Stimulated activated naive B cell treated with anti-CD40 and anti-IgM and Interleukin-4, amounts not matched to agents 10 μg/mL and 1 μg/mL and 100 μg/mL, for 72 hours (primary cell): ENCODE measurements around the gene DDC.
"Not testable (repeated sequence)": the region's sequence is repeated elsewhere in the genome, so short reads cannot be mapped to it uniquely, and the experiment has no call there.

Experiments used
- ATAC-seq, 2 donors: fragments of 150-1000 bp; cut with Tn5 transposase; replicated peaks; 2 replicates each; pipeline ENCODE4 v1.10.0; 2021; ENCODE audit warnings: moderate library complexity in 1 of 2
- DNase-seq: peaks from one replicate; pipeline ENCODE4 v3.0.0; 2021
- H3K27ac Mint-ChIP-seq: one replicate; pipeline ENCODE4 v1.8.0; 2022; ENCODE audit warnings: mild to moderate bottlenecking, mixed read lengths
- H3K27me3 Mint-ChIP-seq, 2 donors: one replicate each; pipeline ENCODE4 v1.8.0; 2022; ENCODE audit warnings: mixed read lengths in 2 of 2
- H3K36me3 Mint-ChIP-seq, 2 donors: one replicate each; pipeline ENCODE4 v1.8.0; 2022; ENCODE audit warnings: mixed read lengths in 2 of 2, mild to moderate bottlenecking in 1 of 2
- H3K4me1 Mint-ChIP-seq, 2 donors: one replicate each; pipeline ENCODE4 v1.8.0; 2022; ENCODE audit warnings: mixed read lengths in 2 of 2, mild to moderate bottlenecking in 1 of 2
- H3K4me3 Mint-ChIP-seq, 2 donors: one replicate each; pipeline ENCODE4 v1.8.0; 2022; ENCODE audit warnings: mild to moderate bottlenecking in 2 of 2, mixed read lengths in 2 of 2, moderate library complexity in 1 of 2
- H3K9me3 Mint-ChIP-seq, 2 donors: one replicate each; pipeline ENCODE4 v1.8.0; 2022; ENCODE audit warnings: mixed read lengths in 2 of 2, mild to moderate bottlenecking in 1 of 2

The DDC gene

DNA sequence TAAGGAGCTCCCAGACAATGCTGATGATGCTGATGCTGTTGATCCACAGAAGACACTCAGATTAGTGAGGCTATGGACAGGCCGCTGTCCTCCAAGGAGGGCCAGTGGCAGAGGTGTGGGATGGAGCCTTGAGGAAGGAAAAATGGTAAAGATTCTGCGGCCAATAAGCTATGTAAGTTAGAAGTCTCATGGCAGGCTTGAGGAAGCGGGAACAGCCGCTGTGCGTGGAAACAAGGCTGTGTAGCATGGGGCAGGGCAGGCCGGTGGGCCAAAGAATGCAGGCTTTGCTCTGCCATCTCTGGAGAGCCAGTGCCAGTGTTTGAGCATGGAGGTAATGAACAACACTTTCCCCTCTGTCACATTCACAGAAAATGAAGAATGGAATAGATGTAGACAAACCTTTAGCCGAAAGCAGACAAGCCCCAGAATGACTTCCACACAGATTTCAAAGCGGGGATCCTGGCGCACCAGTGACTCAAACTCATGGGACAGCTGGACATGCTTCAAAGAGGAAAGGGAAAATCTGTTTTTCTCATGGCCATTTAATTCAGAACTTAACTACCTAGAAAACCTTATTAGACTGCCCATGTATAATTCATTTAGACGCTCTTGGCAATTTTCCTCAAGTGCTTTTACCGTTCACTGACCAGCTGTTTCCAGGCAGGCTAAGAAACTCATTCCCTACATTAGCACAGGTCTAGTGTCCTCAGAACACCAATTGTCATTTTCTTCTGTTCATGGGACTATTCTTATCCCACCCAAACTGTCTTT, 98.2 kb downstream of the DDC start:
- Mint-ChIP-seq H3K27ac (no peak overlapping the region), H3K27me3 (peaks cover 0 to 14% of the 10 kb centered on the region in 2 donors), H3K4me1 (peaks cover 6 to 14% of the 10 kb centered on the region in 2 donors), H3K4me3 (no peak overlapping the region), H3K9me3 (no peaks in the 10 kb centered on the region), H3K36me3 (no peaks in the 10 kb centered on the region)
- no peak for DNase-seq
- ATAC-seq, result no peak

DNA sequence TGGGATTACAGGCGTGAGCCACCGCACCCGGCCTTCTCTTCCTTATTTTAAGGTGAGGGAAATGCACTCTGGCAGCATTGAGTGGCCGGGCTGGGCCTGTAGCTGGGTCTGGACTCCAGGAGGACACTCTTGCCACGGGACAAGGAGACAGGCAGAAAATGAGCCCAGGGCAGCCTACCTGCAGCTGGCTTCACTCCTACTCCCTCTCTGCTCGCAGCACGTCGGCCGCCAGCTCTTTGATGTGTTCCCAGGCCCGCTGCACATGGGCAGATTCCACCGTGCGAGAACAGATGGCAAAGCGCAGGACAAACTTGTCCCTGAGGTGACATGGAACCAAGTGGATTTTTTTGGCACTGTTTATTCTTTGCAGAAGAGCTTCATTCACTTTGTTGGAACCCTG, 102.2 kb downstream of the DDC start:
- H3K4me3 Mint-ChIP-seq, result no peak overlapping the region
- peaks cover 0 to 5% of the 10 kb centered on the region in 2 donors for H3K27me3 Mint-ChIP-seq
- ATAC-seq, result no peak
- no peaks in the 10 kb centered on the region for H3K9me3 Mint-ChIP-seq
- DNase-seq, result no peak
- peaks cover 5 to 13% of the 10 kb centered on the region in 2 donors for H3K4me1 Mint-ChIP-seq
- peak overlapping the region; percentile 20 for H3K27ac Mint-ChIP-seq
- H3K36me3 Mint-ChIP-seq, result no peaks in the 10 kb centered on the region

DNA sequence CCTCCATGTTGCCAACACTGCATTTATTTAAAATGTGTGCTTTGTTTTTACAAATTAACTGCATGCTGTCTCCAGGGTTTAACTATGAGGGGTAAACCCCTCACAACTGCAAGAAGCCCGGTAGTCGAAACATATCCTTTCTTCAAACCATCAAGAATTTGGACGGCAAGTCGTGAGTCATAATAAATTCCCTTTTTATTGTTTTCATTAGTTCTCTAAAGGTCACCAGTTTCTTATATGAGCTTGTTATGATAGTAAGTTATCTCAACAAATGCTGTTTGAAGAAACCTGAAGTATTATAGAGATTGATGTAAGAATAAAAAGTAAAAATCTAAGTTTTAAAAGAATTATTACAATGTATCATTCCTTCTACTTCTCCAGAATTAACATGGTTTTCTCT, 102.8 kb downstream of the DDC start:
- H3K36me3 Mint-ChIP-seq, result no peaks in the 10 kb centered on the region
- no peak for DNase-seq
- peaks cover 0 to 6% of the 10 kb centered on the region in 2 donors for H3K4me1 Mint-ChIP-seq
- peaks cover 0 to 3% of the 10 kb centered on the region in 2 donors for H3K27me3 Mint-ChIP-seq
- H3K9me3 Mint-ChIP-seq, result no peaks in the 10 kb centered on the region
- ATAC-seq, result peak in 1 of 2 donors; percentile 36
- no peak overlapping the region for H3K4me3 Mint-ChIP-seq
- H3K27ac Mint-ChIP-seq, result peak overlapping the region; percentile 20

DNA sequence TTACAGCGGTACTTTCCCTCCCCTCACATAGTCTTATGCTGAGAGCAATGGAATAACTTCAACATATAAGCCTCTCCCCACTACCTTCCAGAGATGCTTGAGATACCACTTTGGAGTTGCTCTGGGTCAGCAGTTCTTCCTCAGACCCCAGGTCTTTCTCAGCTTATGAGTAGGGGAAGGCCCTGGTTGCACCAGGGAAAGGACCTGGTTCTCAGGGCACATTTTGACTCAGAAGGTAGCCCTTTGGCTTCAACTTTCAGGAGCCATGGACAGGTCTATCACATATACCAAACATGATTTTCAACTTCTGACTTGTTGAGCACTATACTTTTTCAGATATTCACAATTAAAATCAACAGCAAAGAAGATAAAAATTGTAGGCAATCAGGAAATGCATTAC, 103.5 kb downstream of the DDC start:
- peaks cover 0 to 5% of the 10 kb centered on the region in 2 donors for H3K4me1 Mint-ChIP-seq
- H3K27me3 Mint-ChIP-seq, result peaks cover 0 to 3% of the 10 kb centered on the region in 2 donors
- H3K36me3 Mint-ChIP-seq, result no peaks in the 10 kb centered on the region
- H3K9me3 Mint-ChIP-seq, result no peaks in the 10 kb centered on the region
- peak overlapping the region; percentile 84 for H3K27ac Mint-ChIP-seq
- DNase-seq (no peak), ATAC-seq (peak in 1 of 2 donors; percentile 61)
- H3K4me3 Mint-ChIP-seq, result no peak overlapping the region

DNA sequence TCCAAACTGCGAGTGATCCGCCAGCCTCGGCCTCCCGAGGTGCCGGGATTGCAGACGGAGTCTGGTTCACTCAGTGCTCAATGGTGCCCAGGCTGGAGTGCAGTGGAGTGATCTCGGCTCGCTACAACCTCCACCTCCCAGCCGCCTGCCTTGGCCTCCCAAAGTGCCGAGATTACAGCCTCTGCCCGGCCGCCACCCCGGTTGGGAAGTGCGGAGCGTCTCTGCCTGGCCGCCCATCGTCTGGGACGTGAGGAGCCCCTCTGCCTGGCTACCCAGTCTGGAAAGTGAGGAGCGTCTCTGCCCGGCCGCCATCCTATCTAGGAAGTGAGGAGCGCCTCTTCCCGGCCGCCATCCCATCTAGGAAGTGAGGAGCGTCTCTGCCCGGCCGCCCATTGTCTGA, 106.0 kb downstream of the DDC start:
- not testable (repeated sequence) for H3K4me1 Mint-ChIP-seq, H3K4me3 Mint-ChIP-seq, H3K36me3 Mint-ChIP-seq, DNase-seq, H3K27ac Mint-ChIP-seq, H3K27me3 Mint-ChIP-seq, H3K9me3 Mint-ChIP-seq, ATAC-seq

DNA sequence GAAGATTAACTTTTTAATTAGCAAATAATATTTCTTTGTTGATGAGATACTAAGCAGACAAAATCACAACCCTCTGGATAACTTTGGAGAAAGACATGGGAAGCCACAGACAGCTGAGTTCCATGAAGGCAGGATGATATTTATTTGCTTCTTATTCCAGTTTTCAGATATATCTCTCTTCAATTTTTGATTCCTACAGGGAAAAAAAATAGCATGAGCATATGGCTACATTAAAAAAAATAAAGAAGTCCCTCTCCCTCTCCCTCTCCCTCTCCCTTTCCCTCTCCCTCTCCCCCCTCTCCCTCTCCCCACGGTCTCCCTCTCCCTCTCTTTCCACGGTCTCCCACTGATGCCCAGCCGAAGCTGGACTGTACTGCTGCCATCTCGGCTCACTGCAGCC, 106.6 kb downstream of the DDC start:
- H3K9me3 Mint-ChIP-seq, H3K27ac Mint-ChIP-seq, H3K4me1 Mint-ChIP-seq, H3K27me3 Mint-ChIP-seq, ATAC-seq, H3K36me3 Mint-ChIP-seq, H3K4me3 Mint-ChIP-seq, DNase-seq: not testable (repeated sequence)

DNA sequence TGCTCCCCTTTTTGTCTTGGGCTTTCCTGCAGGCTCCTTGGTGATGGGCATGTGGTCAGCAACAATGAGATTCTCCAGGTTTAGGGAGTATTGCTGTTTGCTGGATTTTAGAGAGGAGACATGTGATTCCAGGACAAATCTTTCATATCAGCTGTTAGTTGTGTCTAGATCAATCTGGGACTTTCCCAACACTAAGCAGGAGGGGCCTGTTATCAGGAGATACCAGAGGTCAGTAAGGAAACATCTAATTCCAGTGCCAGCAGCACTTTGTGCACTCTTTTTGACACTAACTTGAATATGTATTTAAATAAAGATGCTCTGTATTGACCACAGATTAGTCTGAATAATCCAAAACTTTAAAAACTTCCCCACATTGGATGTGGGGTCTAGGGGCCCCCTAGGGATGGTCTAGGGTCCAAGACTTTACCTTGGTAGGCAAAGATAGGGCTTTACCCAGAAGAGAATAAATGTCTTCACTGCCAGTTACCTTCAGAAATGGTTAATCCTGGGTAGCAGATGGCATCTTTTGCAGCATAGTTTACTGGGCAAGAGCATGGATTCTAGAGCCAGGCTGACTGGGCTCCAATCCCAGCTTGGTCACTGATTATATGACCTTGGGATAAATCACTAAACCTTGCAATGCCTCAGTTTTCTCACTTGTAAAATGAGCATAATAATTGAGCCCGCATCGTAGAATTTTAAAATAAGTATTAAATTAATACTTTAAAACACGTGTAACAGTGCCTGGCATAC, 108.7 kb downstream of the DDC start:
- H3K4me3 Mint-ChIP-seq, result no peak overlapping the region
- ATAC-seq (no peak), DNase-seq (no peak)
- H3K9me3 Mint-ChIP-seq, result no peaks in the 10 kb centered on the region
- no peak overlapping the region for H3K27ac Mint-ChIP-seq
- H3K27me3 Mint-ChIP-seq, result peaks cover 0 to 6% of the 10 kb centered on the region in 2 donors
- H3K36me3 Mint-ChIP-seq, result no peaks in the 10 kb centered on the region
- no peaks in the 10 kb centered on the region for H3K4me1 Mint-ChIP-seq

DNA sequence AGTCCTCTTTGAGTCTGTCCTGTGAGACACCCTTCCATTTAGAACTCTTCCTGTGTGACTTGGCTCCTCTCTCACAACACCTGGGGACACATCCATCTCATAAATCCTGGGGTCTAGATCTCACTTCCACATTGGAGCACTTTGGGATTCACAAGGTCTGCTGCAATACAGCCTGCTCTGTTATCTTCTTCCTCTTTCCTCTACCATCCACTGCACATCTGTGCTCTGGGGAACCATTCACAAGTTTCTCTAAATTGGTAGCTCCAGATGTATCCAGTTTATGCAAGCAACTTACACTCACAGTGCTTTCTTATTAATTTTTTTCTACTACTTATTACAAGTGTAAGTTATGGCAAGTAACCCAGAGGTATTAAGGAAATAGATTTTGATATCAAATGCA, 109.5 kb downstream of the DDC start:
- Mint-ChIP-seq H3K27ac (peak overlapping the region; percentile 1), H3K4me1 (peaks cover 4 to 8% of the 10 kb centered on the region in 2 donors), H3K27me3 (peaks cover 0 to 6% of the 10 kb centered on the region in 2 donors), H3K9me3 (no peaks in the 10 kb centered on the region), H3K36me3 (no peaks in the 10 kb centered on the region), H3K4me3 (no peak overlapping the region)
- DNase-seq (no peak), ATAC-seq (no peak)

DNA sequence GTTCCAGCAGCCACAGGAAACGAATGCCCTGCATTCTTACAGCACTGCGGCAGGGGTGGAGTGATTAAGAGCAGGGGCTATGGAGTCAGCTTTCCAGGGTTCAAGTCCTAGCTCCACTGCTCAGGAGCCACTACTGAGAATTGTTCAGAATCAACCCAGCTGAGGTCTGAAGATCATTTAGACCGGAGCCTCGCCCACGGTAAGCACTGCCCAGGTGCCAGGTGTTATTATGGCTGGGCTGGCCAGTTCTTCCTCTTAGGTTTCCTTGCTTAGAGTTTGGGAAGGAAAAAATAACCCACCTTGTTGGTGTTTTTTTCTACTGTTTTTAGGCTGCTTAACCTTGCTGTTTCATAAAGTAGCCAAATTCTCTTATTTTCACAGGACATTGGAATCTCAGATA, 110.2 kb downstream of the DDC start:
- no peak for ATAC-seq
- Mint-ChIP-seq H3K4me3 (no peak overlapping the region), H3K4me1 (peaks cover 6 to 15% of the 10 kb centered on the region in 2 donors), H3K9me3 (no peaks in the 10 kb centered on the region), H3K27ac (no peak overlapping the region), H3K27me3 (peaks cover 0 to 6% of the 10 kb centered on the region in 2 donors), H3K36me3 (no peaks in the 10 kb centered on the region)
- DNase-seq, result no peak

DNA sequence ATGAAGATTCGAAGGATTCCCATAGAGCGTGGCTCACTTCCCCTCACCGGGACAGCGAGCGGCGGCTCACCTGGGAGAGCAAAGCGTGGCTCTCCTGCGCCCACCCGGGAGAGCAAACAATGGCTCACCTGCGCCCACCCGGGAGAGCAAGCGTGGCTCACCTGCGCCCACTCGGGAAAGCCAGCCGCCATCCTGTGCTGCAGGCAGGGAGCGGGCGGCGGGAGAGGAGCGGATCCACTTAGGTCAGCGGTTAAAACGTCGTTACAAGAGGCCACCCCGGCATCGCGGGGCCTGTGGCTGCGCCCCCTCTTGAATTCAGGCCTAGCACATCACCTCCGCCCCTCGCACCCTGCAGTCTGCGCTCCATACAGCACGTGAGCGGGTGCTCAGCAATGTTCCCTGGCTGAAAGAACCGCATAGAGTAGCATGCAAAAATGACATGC, 114.6 kb downstream of the DDC start:
- H3K4me1 Mint-ChIP-seq, result peaks cover 10 to 29% of the 10 kb centered on the region in 2 donors

DNA sequence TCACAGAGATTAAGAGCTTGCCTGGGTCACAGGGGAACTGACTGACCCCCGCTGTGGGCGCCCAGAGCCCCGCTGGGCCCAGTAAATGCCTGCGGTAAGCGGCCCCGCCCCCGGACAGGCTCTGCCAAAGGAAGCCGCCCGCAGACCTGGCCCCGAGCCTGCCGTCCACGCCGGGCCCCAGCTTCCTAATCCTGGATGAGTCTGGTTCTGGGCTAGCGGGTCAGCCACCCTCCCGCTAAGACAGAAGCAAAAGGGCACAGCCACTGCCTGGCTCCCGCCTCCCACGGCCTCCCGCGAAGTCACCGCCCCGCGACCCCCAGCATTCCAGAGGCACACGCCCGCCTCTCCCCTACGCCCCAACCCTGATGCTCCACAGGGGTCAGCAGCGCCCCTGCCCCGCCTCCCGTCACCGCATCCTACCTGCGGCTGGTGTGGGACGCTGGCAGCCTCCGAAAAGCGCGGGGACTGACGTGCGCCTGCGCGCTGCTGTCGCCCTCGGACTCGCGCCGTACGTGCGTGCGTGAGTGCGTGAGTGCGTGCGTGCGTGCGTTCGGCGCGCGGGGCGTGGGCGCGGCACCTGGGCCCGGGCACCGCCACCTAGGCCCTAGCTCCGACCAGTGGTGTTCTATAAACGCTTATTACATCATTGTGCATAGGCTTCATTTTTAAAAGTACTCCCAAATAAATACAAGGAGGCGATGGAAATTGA, 115.2 kb downstream of the DDC start, which contains the start of gene FIGNL1:
Gene FIGNL1, minus strand, starts transcription at position 470 of the 709 bp plus-strand sequence. CDS start 3,063 bp downstream, outside the sequence.
- ATAC-seq (peak; percentile 96 to 99), DNase-seq (peak; percentile 85)
- Mint-ChIP-seq H3K27me3 (no peaks in the 10 kb centered on the region), H3K9me3 (no peaks in the 10 kb centered on the region), H3K4me1 (peaks cover 10 to 29% of the 10 kb centered on the region in 2 donors), H3K27ac (peak within 1 kb of the TSS; percentile 95), H3K4me3 (peak within 1 kb of the TSS; percentile 99 to 100), H3K36me3 (peaks cover 10 to 20% of the 10 kb centered on the region in 2 donors)

More for the DNA sequence above, 114.6 kb downstream of the DDC start:
- Mint-ChIP-seq H3K9me3 (no peaks in the 10 kb centered on the region), H3K27me3 (peaks cover 0 to 3% of the 10 kb centered on the region in 2 donors), H3K36me3 (peaks cover 10 to 15% of the 10 kb centered on the region in 2 donors), H3K4me3 (peak overlapping the region; percentile 99 to 100), H3K27ac (peak overlapping the region; percentile 95)
- DNase-seq, result peak; percentile 11
- peak; percentile 46 to 48 for ATAC-seq

DNA sequence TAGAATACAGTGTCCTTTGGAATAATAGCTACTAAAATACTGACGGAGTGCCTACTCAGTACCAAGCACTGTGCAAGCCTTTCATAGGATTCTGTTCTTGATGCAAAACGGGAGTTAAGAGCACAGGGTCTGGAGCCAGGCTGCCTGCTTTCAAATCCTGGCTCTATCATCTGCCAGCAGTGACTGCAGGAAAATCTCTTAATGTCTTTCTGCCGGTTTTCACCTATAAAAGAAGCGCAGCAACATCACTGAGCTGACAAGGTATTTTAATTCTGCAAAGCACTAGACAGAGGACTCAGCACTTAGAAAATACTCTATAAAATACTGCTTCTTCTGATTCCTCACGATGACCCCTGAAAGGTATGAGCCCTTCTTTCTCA, 115.7 kb downstream of the DDC start:
- DNase-seq (no peak), ATAC-seq (no peak)
- peaks cover 10 to 20% of the 10 kb centered on the region in 2 donors for H3K36me3 Mint-ChIP-seq
- peaks cover 10 to 29% of the 10 kb centered on the region in 2 donors for H3K4me1 Mint-ChIP-seq
- H3K4me3 Mint-ChIP-seq, result peak overlapping the region; percentile 99 to 100
- H3K27ac Mint-ChIP-seq, result peak overlapping the region; percentile 95
- H3K9me3 Mint-ChIP-seq, result no peaks in the 10 kb centered on the region
- H3K27me3 Mint-ChIP-seq, result no peaks in the 10 kb centered on the region

DNA sequence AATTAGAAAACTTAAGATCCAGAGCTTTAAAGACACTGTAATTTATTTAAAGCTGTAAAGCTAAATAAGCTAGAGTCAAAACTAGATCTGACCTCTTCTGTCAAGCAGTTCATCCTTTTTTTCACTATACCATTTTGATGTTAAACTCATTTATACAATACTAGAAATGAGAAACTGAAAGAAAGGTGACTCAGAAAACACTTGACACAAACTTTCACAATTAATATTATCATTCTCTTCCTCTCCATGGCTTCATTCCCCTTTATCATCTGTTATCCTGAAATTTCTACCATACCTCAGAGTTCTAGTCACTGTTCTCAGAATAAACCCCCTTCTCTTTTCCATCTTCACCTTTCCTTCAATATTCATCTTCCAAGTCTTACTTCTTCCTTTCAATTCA, 116.4 kb downstream of the DDC start:
- no peak overlapping the region for H3K27ac Mint-ChIP-seq
- H3K4me3 Mint-ChIP-seq, result peak overlapping the region; percentile 99 to 100
- ATAC-seq (no peak), DNase-seq (no peak)
- peaks cover 14 to 25% of the 10 kb centered on the region in 2 donors for H3K36me3 Mint-ChIP-seq
- H3K27me3 Mint-ChIP-seq, result no peaks in the 10 kb centered on the region
- H3K4me1 Mint-ChIP-seq, result peaks cover 11 to 29% of the 10 kb centered on the region in 2 donors
- H3K9me3 Mint-ChIP-seq, result no peaks in the 10 kb centered on the region

DNA sequence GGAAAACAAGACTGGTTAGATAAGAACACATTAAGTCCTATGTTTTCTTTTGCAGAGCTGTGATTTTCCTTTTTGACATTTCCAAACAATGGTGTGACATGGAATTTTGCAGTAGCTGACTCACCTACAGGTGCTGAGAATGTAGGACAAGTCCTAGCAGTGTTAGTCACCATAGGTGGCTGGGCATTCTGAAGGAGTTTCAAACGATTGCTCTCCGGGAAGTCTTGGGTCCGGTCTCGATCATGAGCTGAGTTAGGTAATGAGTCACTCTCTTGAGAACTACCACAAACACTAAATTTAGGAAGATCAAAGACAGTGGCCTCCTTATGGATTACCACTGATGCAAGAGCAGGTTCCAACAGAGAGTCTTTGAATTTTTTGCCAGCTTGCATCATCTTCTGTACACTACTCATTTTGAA, 118.7 kb downstream of the DDC start:
- ATAC-seq, result no peak
- Mint-ChIP-seq H3K36me3 (peaks cover 19 to 42% of the 10 kb centered on the region in 2 donors), H3K27me3 (no peaks in the 10 kb centered on the region), H3K27ac (no peak overlapping the region), H3K4me3 (no peak overlapping the region), H3K9me3 (no peaks in the 10 kb centered on the region), H3K4me1 (peaks cover 11 to 29% of the 10 kb centered on the region in 2 donors)
- DNase-seq, result no peak
